Measurements from ENCODE around the gene TTC12. TPM values are rescaled to one million over a fixed set of nuclear protein-coding genes. Genes with fewer than 3 reads are reported as not detected.

The TTC12 gene
- total and polyA plus RNA-seq, 9 of the 15 experiments (the other 6 are each of a cell fraction or from before 2014, with no cell fraction given): 5.1 to 19.9 (median 13.4) TPM

DNA sequence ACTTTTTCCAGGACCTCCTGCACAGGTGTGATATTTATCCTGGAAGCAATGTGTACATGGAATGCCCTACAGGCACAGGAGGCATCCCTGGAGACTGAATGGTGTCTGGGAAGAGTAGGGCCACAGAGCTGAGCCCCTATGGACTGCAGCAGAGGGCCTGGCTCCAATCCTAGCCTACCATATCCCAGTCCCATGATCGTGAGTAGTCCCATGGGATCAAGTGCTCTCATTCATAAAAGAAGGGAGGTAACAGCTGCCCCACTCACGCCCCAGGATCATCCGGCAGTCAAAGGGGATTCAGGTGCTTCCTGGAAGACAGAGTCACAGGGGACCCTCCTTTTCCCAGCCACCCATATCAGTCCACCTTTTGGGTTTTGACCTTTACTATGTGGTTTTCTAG, 97.2 kb downstream of the TTC12 start:
- intact Hi-C loops (cut with micrococcal nuclease) (no loop called here), in situ Hi-C loops (cut with MboI) (no loop called here)
- Histone ChIP-seq H4K20me1 (replicated peaks; ENCODE audit: control insufficient read depth, insufficient read depth, low read length) (peaks cover 5% of the 10 kb centered on the region; the same call in 1 of the 2 replicates), H3K27me3 (ENCODE audit: control insufficient read depth in 2 of 2, insufficient read depth in 2 of 2, low read length in 2 of 2) (peaks cover 8 to 78% of the 10 kb centered on the region in 2 experiments; a peak in 3 of 5 replicates), H3K36me3 (ENCODE audit: control insufficient read depth, insufficient read depth, low read length) (no peaks in the 10 kb centered on the region), H3K4me3 (no peak overlapping the region), H3K9me1 (ENCODE audit: control insufficient read depth, insufficient read depth, low read length) (no peaks in the 10 kb centered on the region), H3K79me2 (ENCODE audit: control insufficient read depth, insufficient read depth, low read length) (no peaks in the 10 kb centered on the region), H3K9ac (ENCODE audit: insufficient read depth in 1 of 2, low read depth in 2 of 2, low read length in 2 of 2) (no peak overlapping the region), H3K4me1 (replicated peaks in 1 of 2; ENCODE audit: control insufficient read depth in 2 of 2, insufficient read depth in 2 of 2, low read length in 2 of 2) (no peaks in the 10 kb centered on the region), H3K27ac (ENCODE audit: extremely low read depth, low read depth, low read length) (no peak overlapping the region), H2AFZ (ENCODE audit: low read depth, low read length) (no peak overlapping the region), H3K4me2 (ENCODE audit: insufficient read depth, low read length) (no peak overlapping the region), H3K9me3 (replicated peaks; ENCODE audit: control insufficient read depth, insufficient read depth, low read depth, low read length) (no peaks in the 10 kb centered on the region)
- WGBS (ENCODE audit: insufficient coverage, low coverage, missing lambda C conversion rate): 2% methylated on average over 3 of the region's 3 CpGs
- ChIA-PET POLR2A (no interaction called here), CTCF (ENCODE audit: low intra/inter-chr PET ratio) (no interaction called here)
- no peak for FAIRE-seq
- no peak for TF ChIP-seq TSC22D4 (tag; IDR thresholded peaks at IDR 0.05)
- TF ChIP-seq, protein P1, sequence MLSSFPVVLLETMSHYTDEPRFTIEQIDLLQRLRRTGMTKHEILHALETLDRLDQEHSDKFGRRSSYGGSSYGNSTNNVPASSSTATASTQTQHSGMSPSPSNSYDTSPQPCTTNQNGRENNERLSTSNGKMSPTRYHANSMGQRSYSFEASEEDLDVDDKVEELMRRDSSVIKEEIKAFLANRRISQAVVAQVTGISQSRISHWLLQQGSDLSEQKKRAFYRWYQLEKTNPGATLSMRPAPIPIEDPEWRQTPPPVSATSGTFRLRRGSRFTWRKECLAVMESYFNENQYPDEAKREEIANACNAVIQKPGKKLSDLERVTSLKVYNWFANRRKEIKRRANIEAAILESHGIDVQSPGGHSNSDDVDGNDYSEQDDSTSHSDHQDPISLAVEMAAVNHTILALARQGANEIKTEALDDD (IDR thresholded peaks at IDR 0.05): no peak
- no peak for TF ChIP-seq ZNF263 (CRISPR knock-in tag; IDR thresholded peaks at IDR 0.05; ENCODE audit: borderline replicate concordance)
- no peak for TF ChIP-seq POLR2A (conservative IDR thresholded peaks at IDR 0.05)
- no peak for TF ChIP-seq ETS1 (conservative IDR thresholded peaks at IDR 0.05; ENCODE audit: control insufficient read depth, low read depth, low read length)
- no peak for TF ChIP-seq ATF6 (CRISPR knock-in tag; IDR thresholded peaks at IDR 0.05)
- no peak for TF ChIP-seq ZNF212 (CRISPR knock-in tag; IDR thresholded peaks at IDR 0.05)
- no peak for TF ChIP-seq BACH1 (tag; IDR thresholded peaks at IDR 0.05)
- TF ChIP-seq TAF9B (IDR thresholded peaks at IDR 0.05; ENCODE audit: partially characterized antibody): no peak
- no peak for TF ChIP-seq ETV5 (CRISPR knock-in tag; IDR thresholded peaks at IDR 0.05; ENCODE audit: low read depth)
- no peak for TF ChIP-seq SAFB (IDR thresholded peaks at IDR 0.05; ENCODE audit: borderline replicate concordance, low read depth, low read length)
- TF ChIP-seq MXD1 (CRISPR knock-in tag; IDR thresholded peaks at IDR 0.05; ENCODE audit: borderline replicate concordance, poor library complexity, severe bottlenecking): no peak
- TF ChIP-seq, protein P2, sequence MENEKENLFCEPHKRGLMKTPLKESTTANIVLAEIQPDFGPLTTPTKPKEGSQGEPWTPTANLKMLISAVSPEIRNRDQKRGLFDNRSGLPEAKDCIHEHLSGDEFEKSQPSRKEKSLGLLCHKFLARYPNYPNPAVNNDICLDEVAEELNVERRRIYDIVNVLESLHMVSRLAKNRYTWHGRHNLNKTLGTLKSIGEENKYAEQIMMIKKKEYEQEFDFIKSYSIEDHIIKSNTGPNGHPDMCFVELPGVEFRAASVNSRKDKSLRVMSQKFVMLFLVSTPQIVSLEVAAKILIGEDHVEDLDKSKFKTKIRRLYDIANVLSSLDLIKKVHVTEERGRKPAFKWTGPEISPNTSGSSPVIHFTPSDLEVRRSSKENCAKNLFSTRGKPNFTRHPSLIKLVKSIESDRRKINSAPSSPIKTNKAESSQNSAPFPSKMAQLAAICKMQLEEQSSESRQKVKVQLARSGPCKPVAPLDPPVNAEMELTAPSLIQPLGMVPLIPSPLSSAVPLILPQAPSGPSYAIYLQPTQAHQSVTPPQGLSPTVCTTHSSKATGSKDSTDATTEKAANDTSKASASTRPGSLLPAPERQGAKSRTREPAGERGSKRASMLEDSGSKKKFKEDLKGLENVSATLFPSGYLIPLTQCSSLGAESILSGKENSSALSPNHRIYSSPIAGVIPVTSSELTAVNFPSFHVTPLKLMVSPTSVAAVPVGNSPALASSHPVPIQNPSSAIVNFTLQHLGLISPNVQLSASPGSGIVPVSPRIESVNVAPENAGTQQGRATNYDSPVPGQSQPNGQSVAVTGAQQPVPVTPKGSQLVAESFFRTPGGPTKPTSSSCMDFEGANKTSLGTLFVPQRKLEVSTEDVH (IDR thresholded peaks at IDR 0.05; ENCODE audit: low read depth, partially characterized antibody): no peak
- no peak for TF ChIP-seq ZC3H11A (IDR thresholded peaks at IDR 0.05; ENCODE audit: low read depth, low read length)
- no peak for TF ChIP-seq ELF1 (tag; IDR thresholded peaks at IDR 0.05)
- BruUV-seq (replicated peaks): no TSS peak
- no peak for DNase-seq (ENCODE audit: extremely low read depth in 1 of 4, low spot score in 3 of 4)
- no peak for ATAC-seq
